GM23248 (cell line): ENCODE results near the gene SPEN. TPM values are rescaled to one million over a fixed set of nuclear protein-coding genes. Genes with fewer than 3 reads are reported as not detected.

Source experiments
- DNase-seq: peaks from one replicate; pipeline ENCODE4 v3.0.0-alpha.2; 2015
- H2AFZ ChIP-seq: fragments of 200-600 bp; sonication (generic); 2 replicates; pipeline ENCODE4 v1.6.1; 2016; ENCODE audit warnings: antibody characterized with exemption
- H3F3A ChIP-seq: fragments of 200-600 bp; sonication (generic); 2 replicates; pipeline ENCODE4 v1.6.1; 2016; ENCODE audit warnings: mild to moderate bottlenecking, antibody characterized with exemption, mixed run types; ENCODE audit not compliant: insufficient read depth
- H3K27ac ChIP-seq: fragments of 200-600 bp; sonication (generic); 2 replicates; pipeline ENCODE4 v1.5.1; 2016; ENCODE audit warnings: mild to moderate bottlenecking
- H3K27me3 ChIP-seq: fragments of 200-600 bp; sonication (generic); replicated peaks from 2 replicates; pipeline ENCODE4 v1.6.1; 2016; ENCODE audit warnings: mild to moderate bottlenecking; ENCODE audit not compliant: insufficient read depth
- H3K36me3 ChIP-seq: fragments of 200-600 bp; sonication (generic); 2 replicates; pipeline ENCODE4 v1.6.1; 2016; ENCODE audit warnings: low read depth, mild to moderate bottlenecking
- H3K4me1 ChIP-seq: fragments of 200-600 bp; sonication (generic); 2 replicates; pipeline ENCODE4 v1.6.1; 2016; ENCODE audit warnings: mild to moderate bottlenecking; ENCODE audit not compliant: insufficient read depth
- H3K4me2 ChIP-seq: fragments of 200-600 bp; sonication (generic); one replicate; pipeline ENCODE4 v1.6.1; 2016; ENCODE audit warnings: mild to moderate bottlenecking; ENCODE audit not compliant: unreplicated experiment
- H3K4me3 ChIP-seq: fragments of 200-600 bp; sonication (generic); 2 replicates; pipeline ENCODE4 v1.5.1; 2016; ENCODE audit warnings: mild to moderate bottlenecking
- H3K79me2 ChIP-seq: fragments of 200-600 bp; sonication (generic); 2 replicates; pipeline ENCODE4 v1.6.1; 2016; ENCODE audit warnings: mild to moderate bottlenecking; ENCODE audit not compliant: insufficient read depth
- H3K9ac ChIP-seq: fragments of 200-600 bp; sonication (generic); 2 replicates; pipeline ENCODE4 v1.6.1; 2016; ENCODE audit warnings: mild to moderate bottlenecking
- H3K9me2 ChIP-seq: fragments of 200-600 bp; sonication (generic); 2 replicates; pipeline ENCODE4 v1.6.1; 2016; ENCODE audit warnings: mixed run types, mild to moderate bottlenecking, moderate library complexity; ENCODE audit not compliant: insufficient read depth
- H3K9me3 ChIP-seq: fragments of 200-600 bp; sonication (generic); one replicate; pipeline ENCODE4 v1.6.1; 2017; ENCODE audit warnings: low read depth
- H4K20me1 ChIP-seq: fragments of 200-600 bp; sonication (generic); 2 replicates; pipeline ENCODE4 v1.6.0; 2016; ENCODE audit not compliant: insufficient read depth
- EZH2 ChIP-seq: fragments of 200-600 bp; sonication (generic); IDR thresholded peaks from 2 replicates; pipeline ENCODE4 v1.6.1; 2018; ENCODE audit warnings: antibody characterized with exemption, mild to moderate bottlenecking; ENCODE audit not compliant: insufficient read depth, poor library complexity, severe bottlenecking
- EZH2phosphoT487 ChIP-seq: fragments of 200-600 bp; sonication (generic); IDR thresholded peaks from 2 replicates; pipeline ENCODE4 v1.6.1; 2018; ENCODE audit warnings: antibody characterized with exemption, moderate library complexity, mild to moderate bottlenecking, low read depth; ENCODE audit not compliant: insufficient read depth
- WGBS, 2 experiments: methylation state at CpG; one replicate each; pipeline ENCODE4 v1.1.6; 2015 to 2017; ENCODE audit warnings: low lambda C conversion rate in 2 of 2, low coverage in 1 of 2; ENCODE audit errors: missing lambda C conversion rate in 2 of 2; 5-methylcytosine and 5-hydroxymethylcytosine counted together
- in situ Hi-C: fragments of 300-500 bp; cut with MboI; formaldehyde crosslinking; loops from 2 replicates; pipeline ENCODE4 v1.15.0; 2020
- polyA plus RNA-seq: library from polyadenylated mRNA; unstranded; fragments of >200 nt; fragmentation: Nextera tagmentation; extraction: Ambion mirVana; gene quantifications from 2 replicates; pipeline ENCODE4 v1.2.1, GENCODE V29; 2016
- total RNA-seq: library from RNA; depleted of rRNA; stranded (reverse); fragments of >200 nt; shearing (Covaris generic); gene quantifications from 2 replicates; pipeline ENCODE4 v1.2.3, GENCODE V29; 2014

SPEN gene
- total and polyA plus RNA-seq, 2 experiments from 2014 or later: 16.5 to 17.2 TPM

DNA sequence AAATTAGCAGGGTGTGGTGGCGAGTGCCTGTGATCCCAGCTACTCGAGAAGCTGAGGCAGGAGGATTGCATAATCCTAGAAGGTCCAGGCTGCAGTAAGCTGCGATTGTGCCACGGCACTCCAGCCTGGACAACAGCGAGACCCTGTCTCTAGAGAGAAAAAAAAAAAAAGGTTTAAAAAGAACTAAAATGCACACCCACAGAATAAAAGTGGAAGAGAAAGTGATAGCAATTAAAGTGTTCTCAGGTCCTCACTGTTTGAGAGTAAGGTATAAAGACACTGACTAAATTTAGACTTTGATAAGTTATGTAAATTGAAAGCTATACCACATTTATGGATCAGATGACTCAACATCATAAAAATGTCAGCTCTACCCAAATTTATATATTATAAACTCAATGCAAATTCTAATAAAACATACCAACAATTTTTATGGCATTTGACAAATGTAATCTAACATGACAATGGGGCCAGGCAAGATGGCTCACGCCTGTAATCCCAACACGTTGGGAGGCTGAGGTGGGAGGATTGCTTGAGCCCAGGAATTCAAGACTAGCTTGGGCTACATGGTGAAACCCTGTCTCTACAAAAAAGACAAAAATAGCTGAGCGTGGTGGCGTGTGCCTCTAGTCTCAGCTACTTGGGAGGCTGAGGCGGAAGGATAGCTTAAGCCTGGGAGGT is 116.6 kb downstream of the SPEN start:
- Histone ChIP-seq H3K9me3 (no peaks in the 10 kb centered on the region), H3K4me3 (no peak overlapping the region), H3K27me3 (no peaks in the 10 kb centered on the region), H3K79me2 (peaks cover 83% of the 10 kb centered on the region), H3K4me2 (peak overlapping the region; percentile 72), H3K9ac (peak overlapping the region; percentile 70), H2AFZ (no peak overlapping the region), H4K20me1 (no peaks in the 10 kb centered on the region; the same call in 1 of the 2 replicates), H3K36me3 (no peaks in the 10 kb centered on the region), H3K9me2 (no peaks in the 10 kb centered on the region), H3K4me1 (peaks cover 45% of the 10 kb centered on the region), H3F3A (peaks cover 55% of the 10 kb centered on the region), H3K27ac (peak overlapping the region; percentile 90)
- TF ChIP-seq EZH2: no peak
- no peak for TF ChIP-seq EZH2phosphoT487
- DNase-seq: no peak
- 70 to 75% methylated on average over 10 of the region's 10 CpGs for WGBS, 2 experiments
- in situ Hi-C loops: no loop called here

DNA sequence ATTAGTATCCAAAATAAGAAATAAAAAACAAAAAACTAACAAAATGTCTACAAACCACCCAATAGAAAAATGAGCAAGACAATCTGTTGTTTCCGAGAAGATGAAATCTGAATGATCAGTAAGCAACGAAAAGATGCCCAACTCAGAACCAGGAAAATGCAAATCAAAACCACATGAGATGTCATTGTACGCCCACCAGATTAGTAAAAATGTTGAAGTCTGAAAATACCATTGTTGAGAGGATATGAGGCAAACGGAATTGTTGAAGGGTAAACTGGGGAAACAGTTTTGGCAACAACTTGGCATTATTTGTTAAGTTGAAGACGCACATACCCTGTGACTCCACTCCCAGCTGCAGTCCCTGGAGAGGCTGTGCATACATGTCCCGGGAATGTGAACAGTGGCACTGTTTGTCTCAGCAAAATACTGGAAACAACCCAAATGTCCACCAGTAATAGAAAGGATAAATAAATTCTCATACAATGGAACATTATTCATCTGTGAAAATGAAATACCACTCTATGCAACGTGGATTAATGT is 117.8 kb downstream of the SPEN start:
- H3K9ac ChIP-seq: peak overlapping the region; percentile 70

DNA sequence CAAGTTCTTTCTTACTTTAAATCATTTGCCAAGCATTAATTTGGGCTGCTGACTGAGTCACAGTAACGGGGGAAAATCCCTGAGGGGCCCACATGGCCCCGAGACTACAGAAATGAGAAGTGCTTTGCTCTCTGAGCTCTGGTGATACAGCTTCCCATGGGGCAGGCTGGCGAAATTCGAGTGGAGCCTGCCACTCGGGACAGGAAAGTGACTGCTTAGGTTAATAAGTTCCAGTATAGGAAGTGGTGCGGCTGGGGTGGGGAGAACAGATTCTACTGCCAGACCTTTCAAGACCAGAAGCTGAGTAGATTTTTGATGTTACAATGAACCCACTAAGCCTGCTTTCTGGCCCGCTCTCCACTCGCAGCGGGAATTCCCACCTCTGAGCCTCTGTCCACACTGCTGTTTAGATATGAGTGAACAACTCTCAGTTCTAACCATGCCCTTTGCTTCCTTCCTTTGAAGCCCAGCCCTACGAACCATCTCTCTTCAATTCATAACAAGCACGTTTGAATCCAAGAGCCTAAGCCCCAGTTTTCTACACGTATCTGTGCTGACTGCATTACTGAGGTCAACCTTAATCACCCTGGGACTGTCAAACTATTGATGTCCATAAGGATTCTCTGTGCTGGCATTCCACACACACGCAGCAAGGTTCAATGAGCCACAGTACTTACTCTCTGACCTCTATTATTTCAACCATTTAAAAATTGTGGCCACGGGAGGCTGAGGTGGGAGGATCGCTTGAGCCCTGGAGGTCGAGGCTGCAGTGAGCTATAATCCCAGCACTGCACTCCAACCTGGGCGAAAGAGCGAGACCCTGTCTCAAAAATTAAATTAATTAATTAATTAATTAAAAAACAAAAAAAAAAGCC is 118.8 kb downstream of the SPEN start:
- Histone ChIP-seq H3K4me2 (peak overlapping the region; percentile 72), H3K9me3 (no peaks in the 10 kb centered on the region), H3K9me2 (no peaks in the 10 kb centered on the region), H3K27me3 (no peaks in the 10 kb centered on the region), H3K27ac (peak overlapping the region; percentile 90), H3K4me1 (peaks cover 45% of the 10 kb centered on the region), H2AFZ (peak overlapping the region; percentile 49; the same call in 1 of the 2 replicates), H3K4me3 (peak overlapping the region; percentile 38), H3K9ac (peak overlapping the region; percentile 70), H3K36me3 (no peaks in the 10 kb centered on the region), H3F3A (peaks cover 55% of the 10 kb centered on the region), H4K20me1 (no peaks in the 10 kb centered on the region; the same call in 1 of the 2 replicates), H3K79me2 (peaks cover 83% of the 10 kb centered on the region)
- TF ChIP-seq EZH2phosphoT487: no peak
- TF ChIP-seq EZH2: no peak
- in situ Hi-C loops: no loop called here
- DNase-seq: peak; percentile 86
- 30% methylated on average over 18 of the region's 18 CpGs for WGBS, 2 experiments

More for the DNA sequence above, 117.8 kb downstream of the SPEN start:
- Histone ChIP-seq H4K20me1 (no peaks in the 10 kb centered on the region; the same call in 1 of the 2 replicates), H3K27ac (peak overlapping the region; percentile 90), H3F3A (peaks cover 55% of the 10 kb centered on the region), H3K9me3 (no peaks in the 10 kb centered on the region), H2AFZ (no peak overlapping the region), H3K4me3 (peak overlapping the region; percentile 38), H3K4me2 (peak overlapping the region; percentile 72), H3K27me3 (no peaks in the 10 kb centered on the region), H3K79me2 (peaks cover 83% of the 10 kb centered on the region), H3K9me2 (no peaks in the 10 kb centered on the region), H3K36me3 (no peaks in the 10 kb centered on the region), H3K4me1 (peaks cover 45% of the 10 kb centered on the region)
- WGBS, 2 experiments: 1 to 2% methylated on average over 7 of the region's 7 CpGs
- TF ChIP-seq EZH2 (no peak), EZH2phosphoT487 (0 out of 2 replicates have a peak, but pooled peaks have one; percentile 39)
- DNase-seq: peak; percentile 88
- in situ Hi-C loops: no loop called here

DNA sequence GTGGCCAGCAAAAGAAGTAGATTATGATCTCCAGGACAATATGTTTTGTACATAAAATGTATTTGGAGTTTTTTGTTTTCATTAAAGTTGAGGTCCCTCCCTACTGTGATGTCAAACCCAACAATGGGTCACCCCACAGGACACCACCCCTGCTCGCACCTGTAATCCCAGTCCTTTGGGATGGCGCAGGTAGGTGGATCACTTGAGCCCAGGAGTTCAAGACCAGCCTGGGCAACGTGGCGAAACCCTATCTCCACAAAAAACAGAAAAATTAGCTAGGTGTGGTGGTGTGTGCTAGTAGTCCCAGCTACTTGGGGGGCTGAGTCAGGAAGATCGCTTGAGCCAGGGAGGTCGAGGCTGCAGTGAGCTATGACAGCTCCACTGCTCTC is 119.4 kb downstream of the SPEN start:
- Histone ChIP-seq H3K4me2 (no peak overlapping the region), H3K36me3 (0 out of 2 replicates have a peak, but pooled peaks cover 4% of the 10 kb centered on the region), H3K9ac (no peak overlapping the region), H3K4me1 (peaks cover 45% of the 10 kb centered on the region), H3K27me3 (no peaks in the 10 kb centered on the region), H4K20me1 (no peaks in the 10 kb centered on the region; the same call in 1 of the 2 replicates), H3K4me3 (no peak overlapping the region), H3K27ac (peak overlapping the region; percentile 90), H3K9me3 (no peaks in the 10 kb centered on the region), H3F3A (peaks cover 55% of the 10 kb centered on the region), H3K9me2 (no peaks in the 10 kb centered on the region), H3K79me2 (peaks cover 82% of the 10 kb centered on the region), H2AFZ (no peak overlapping the region)
- 84 to 88% methylated on average over 6 of the region's 6 CpGs for WGBS, 2 experiments
- in situ Hi-C loops: no loop called here
- TF ChIP-seq EZH2phosphoT487 (no peak), EZH2 (no peak)
- no peak for DNase-seq
